NB4 (cell line): ENCODE results near the gene CRTC1.

Source experiments
- DNase-seq: peaks from one replicate; pipeline ENCODE4 v3.0.0; 2010; ENCODE audit warnings: low read depth
- H3K4me3 ChIP-seq: one replicate; pipeline ENCODE4 v1.5.1; 2011; ENCODE audit warnings: mild to moderate bottlenecking, low read depth, low read length, moderate library complexity
- MYC ChIP-seq: IDR thresholded peaks from 2 replicates; pipeline ENCODE4 v1.6.1; 2011; ENCODE audit warnings: low read depth, low read length
- POLR2A ChIP-seq: IDR thresholded peaks from 2 replicates; pipeline ENCODE4 v1.6.1; 2011; ENCODE audit warnings: mild to moderate bottlenecking; ENCODE audit not compliant: insufficient read length; ENCODE audit errors: extremely low read depth
- TF ChIP-seq, protein P1 (sequence below): IDR thresholded peaks from 2 replicates; pipeline ENCODE4 v1.6.1; 2011; ENCODE audit warnings: low read depth, low read length
- TF ChIP-seq, protein P2 (sequence below): IDR thresholded peaks from one replicate; pipeline ENCODE4 v1.5.1; 2012; ENCODE audit warnings: low read depth, low read length

CRTC1 gene

DNA sequence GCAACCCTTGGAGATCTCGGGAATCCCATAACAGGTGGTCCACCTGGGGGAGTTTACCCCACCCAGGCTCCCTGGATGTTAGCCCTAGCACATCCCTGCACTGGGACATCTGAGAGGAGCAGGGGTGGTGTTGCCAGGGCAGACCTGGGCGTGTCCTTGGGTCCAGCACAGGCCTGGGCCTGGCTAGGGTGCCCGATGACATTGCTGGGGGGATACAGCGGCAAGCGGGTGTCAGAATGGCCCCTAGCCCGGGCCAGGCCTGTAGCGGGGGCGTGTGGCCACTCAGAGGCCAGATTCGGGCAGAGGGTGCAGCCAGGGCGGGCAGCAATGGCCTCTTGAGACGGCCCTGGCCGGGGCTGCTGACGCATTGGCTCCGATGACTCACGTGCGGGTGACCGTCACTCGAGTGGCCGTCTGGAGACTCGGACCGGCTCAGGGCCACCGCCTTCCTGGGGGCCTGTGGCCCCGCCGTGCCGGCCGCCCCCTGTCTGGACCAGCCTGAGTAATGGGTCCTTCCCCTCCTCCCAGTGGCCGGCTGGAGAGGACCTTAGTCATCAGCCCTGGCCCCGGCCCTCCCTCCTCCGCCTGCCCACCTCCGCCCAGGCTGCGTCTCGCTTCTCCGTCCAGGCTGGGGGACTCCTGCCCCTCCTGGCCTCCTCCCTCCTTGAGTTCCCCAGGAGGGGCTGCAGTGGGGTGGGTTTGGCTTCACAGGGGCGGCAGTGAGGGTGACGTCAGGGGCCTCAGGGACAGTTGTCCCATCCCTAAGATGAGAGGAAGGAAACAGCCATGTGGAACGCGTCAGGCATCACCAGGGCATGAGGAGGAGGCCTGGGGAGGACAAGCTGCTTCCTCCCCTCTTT, 23.2 kb upstream of the CRTC1 start:
- no peak for DNase-seq
- no peak for TF ChIP-seq MYC
- TF ChIP-seq, protein P1, sequence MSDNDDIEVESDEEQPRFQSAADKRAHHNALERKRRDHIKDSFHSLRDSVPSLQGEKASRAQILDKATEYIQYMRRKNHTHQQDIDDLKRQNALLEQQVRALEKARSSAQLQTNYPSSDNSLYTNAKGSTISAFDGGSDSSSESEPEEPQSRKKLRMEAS, result no peak
- no peak for TF ChIP-seq POLR2A
- TF ChIP-seq, protein P2, sequence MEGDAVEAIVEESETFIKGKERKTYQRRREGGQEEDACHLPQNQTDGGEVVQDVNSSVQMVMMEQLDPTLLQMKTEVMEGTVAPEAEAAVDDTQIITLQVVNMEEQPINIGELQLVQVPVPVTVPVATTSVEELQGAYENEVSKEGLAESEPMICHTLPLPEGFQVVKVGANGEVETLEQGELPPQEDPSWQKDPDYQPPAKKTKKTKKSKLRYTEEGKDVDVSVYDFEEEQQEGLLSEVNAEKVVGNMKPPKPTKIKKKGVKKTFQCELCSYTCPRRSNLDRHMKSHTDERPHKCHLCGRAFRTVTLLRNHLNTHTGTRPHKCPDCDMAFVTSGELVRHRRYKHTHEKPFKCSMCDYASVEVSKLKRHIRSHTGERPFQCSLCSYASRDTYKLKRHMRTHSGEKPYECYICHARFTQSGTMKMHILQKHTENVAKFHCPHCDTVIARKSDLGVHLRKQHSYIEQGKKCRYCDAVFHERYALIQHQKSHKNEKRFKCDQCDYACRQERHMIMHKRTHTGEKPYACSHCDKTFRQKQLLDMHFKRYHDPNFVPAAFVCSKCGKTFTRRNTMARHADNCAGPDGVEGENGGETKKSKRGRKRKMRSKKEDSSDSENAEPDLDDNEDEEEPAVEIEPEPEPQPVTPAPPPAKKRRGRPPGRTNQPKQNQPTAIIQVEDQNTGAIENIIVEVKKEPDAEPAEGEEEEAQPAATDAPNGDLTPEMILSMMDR, result no peak
- no peak overlapping the region for H3K4me3 ChIP-seq

DNA sequence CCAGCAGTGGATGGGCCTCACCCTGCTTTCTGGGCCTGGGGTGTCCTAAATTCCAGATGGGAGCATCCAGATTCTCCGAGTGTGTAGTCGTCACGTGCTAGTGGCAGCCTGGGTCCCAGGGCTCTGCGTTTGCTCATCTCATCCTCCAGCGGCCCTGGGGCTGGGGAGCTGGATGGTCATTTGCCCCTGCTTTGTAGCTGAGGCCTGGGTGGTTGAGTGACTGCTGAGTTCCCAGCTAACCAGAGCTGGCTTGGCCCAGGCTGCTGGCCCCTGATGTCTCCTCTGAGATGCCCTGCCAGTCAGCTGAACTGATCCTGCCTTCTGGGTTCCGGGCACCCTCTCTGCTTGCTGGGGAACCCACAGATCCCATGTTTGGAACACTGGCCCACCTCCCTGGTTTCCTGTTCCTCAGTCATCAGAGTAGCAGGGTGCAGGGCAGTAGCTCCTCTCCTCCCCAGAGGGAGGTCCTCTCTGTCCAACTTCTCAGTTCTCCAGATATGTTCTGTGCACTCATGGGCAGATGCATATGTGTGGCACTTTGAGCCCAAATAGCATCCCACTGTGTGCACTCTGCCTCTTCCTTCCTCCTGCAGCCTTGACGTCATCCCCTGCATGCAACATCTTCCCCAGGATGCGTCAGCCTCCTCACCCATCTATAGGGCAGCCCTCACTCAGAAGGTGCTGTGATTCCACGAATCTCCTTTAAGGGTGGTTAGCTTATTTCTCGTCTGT, 22.4 kb upstream of the CRTC1 start:
- TF ChIP-seq MYC (no peak), POLR2A (no peak)
- TF ChIP-seq, protein P2, result no peak
- TF ChIP-seq, protein P1, result no peak
- no peak overlapping the region for H3K4me3 ChIP-seq
- DNase-seq, result no peak

DNA sequence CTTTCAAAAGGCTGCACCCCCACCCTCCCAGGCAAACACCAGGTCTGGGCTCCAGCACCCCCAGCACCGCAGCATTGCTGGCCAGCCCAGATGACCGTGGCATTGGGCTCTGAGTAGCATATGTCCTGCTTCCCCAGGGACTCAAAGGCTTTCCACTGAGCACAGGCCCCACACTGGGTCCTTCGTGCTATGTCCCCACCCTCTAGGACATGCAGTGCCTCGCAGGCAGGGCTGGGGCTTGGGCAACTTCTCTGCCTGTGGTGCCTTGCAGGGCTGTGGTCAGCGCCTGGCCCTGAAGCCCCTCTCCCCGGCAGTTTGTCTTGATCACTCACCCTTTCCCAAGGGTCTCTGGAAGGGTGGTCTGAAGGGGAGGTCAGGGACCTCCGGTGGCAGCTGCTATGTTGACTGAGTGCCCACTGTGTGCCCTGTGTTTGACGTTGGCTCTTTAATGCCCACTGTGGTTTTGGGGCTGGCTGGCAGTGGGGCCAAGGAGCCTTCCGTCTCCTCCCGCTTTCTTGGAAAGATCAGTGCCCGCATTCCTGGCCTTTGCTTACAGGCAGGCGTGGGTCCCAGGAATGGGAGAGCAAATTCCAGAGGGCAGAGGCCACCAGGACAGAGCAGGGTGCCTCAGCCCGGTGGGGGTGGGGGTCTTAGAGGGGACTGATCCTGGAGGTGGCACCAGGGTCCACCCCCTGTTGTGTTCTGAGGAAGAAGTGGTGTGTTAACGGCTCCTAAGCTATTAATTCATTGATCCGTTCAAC, 20.3 kb upstream of the CRTC1 start:
- TF ChIP-seq, protein P1, result no peak
- TF ChIP-seq, protein P2, result no peak
- TF ChIP-seq POLR2A (no peak), MYC (no peak)
- no peak for DNase-seq
- no peak overlapping the region for H3K4me3 ChIP-seq

DNA sequence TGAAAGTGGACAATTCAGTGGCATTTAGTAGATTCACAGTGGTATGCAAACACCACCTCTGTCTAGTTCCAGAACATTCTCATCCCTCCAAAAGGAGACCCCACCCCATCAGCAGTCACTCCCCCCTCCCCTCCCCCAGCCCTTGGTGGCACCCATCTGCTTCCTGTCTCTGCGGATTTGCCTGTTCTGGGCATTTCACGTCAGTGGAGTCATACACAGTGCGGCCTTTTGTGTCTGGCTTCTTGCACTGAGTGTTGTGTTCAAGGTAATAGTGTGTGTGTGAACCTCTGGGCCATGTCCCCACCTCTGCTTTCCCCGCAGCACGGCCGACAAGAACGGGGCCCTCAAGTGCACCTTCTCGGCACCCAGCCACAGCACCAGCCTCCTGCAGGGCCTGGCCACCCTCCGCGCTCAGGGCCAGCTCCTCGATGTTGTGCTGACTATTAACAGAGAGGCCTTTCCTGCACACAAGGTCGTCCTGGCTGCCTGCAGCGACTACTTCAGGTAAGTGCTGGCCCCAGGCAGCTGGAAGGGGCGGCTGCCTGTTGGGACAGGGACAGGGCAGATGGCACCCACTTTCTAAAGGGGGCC, 19.4 kb upstream of the CRTC1 start:
- DNase-seq, result no peak
- TF ChIP-seq, protein P1, result no peak
- TF ChIP-seq MYC (no peak), POLR2A (no peak)
- TF ChIP-seq, protein P2, result no peak
- H3K4me3 ChIP-seq, result no peak overlapping the region

DNA sequence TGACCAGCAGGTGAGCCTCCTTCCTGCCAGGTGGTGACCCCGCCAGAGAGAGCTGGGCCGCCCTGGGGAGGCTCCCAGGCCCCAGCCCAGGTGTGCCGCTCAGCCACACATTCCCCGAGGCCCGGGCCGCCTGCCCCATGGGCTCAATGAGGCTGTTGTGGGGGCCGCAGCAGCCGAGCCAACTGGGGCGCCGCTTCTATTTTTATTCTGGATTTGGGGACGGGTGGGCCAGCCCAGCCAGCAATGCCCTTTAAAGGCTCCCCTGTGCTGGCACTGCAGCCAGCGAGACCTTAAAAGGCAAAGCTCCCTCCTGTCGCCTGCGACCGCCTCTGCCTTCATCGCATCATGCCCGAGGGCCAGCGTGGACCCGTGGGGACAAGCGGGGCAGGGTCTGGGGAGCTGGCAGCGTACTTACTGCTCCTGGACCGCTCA, 17.7 kb upstream of the CRTC1 start:
- TF ChIP-seq, protein P1, result no peak
- TF ChIP-seq MYC, result no peak
- TF ChIP-seq, protein P2, result no peak
- TF ChIP-seq POLR2A, result no peak
- DNase-seq, result no peak
- no peak overlapping the region for H3K4me3 ChIP-seq
